Suppressor macrophage treated with lipopolysaccharide for 4 hours (primary cell): ENCODE measurements around the gene EFEMP2.

Source experiments
- DNase-seq: peaks from one replicate; pipeline ENCODE4 v3.0.0-alpha.2; 2020

EFEMP2 gene

GRCh38 chr11:65864706-65865471 lies 7.7 kb downstream of the EFEMP2 start:
- DNase-seq, result no peak

DNA sequence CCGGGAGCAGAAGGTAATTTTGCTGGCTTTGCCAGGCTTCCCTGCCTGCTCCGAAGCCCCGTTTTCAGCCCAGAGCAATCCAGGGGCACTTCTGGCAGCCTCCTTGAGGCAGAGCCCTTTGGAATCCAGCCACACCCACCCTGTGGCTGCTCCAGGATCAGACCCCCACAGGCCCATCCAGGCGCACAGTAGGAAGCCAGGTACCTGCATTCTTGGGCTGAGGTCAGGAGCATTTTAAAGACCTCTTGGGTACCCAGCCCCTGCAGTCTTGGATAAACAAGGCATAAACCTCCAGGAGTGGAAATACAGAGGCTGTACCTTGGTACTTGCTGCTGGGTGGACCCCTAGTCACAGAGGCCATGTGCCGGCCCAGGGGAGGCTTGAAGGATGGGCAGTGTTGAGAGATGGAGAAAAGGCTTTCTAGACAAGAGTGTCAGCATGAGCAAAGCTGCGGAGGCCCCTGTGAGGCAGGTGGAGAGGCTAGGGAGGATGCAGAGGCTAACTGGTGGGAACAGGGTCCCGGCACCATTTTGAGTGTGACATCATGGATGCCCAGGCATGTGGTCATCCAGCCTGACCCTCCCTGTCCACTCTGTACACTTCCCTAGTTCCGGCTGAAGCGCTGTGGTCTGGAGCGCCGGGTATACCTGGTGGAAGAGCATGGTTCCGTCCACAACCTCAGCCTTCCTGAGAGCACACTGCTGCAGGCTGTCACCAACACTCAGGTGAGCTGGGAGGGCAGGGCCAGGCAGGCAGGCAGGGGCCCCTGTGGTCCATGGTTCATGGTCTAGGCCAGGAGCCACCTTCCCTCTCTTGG lies 8.5 kb downstream of the EFEMP2 start:
- DNase-seq, result no peak

- no peak for DNase-seq
Measured at GRCh38 chr11:65862941-65863888, 9.4 kb downstream of the EFEMP2 start.

DNA sequence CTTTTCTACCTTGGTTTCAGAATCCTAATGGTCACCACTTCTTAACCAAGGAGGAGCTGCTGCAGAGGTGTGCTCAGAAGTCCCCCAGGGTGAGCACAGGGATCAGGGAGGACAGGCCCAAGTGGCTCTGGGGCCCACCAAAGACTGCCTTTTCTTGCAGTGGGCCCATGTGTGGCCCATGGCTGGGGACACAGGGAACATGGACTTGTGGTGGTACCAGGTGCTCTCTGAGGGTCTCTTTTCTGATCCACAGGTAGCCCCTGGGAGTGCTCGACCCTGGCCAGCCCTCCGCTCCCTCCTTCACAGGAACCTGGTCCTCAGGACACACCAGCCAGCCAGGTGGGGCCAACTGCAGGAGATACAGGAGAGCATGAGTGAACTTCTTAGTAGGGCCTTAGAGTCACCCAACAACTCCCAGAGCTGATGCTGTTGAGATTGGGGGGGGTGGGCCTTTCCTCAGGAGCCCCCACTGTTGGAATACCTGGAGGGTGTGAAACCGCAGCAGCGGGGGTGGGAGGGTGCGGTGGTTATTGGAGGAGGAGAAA lies 10.3 kb downstream of the EFEMP2 start:
- DNase-seq, result no peak

GRCh38 chr11:65861533-65862183 lies 10.9 kb downstream of the EFEMP2 start:
- DNase-seq, result no peak

- DNase-seq, result no peak
Measured at GRCh38 chr11:65861165-65861505, 11.5 kb downstream of the EFEMP2 start.

- DNase-seq, result peak; percentile 95
Measured at GRCh38 chr11:65860278-65861164, 12.1 kb downstream of the EFEMP2 start, which contains the start of gene MUS81. Gene MUS81 (plus strand): TSS chr11:65860433. CDS start chr11:65860754, 321 bp downstream.

- peak; percentile 14 for DNase-seq
Measured at GRCh38 chr11:65859812-65860277, 12.8 kb downstream of the EFEMP2 start.

DNA sequence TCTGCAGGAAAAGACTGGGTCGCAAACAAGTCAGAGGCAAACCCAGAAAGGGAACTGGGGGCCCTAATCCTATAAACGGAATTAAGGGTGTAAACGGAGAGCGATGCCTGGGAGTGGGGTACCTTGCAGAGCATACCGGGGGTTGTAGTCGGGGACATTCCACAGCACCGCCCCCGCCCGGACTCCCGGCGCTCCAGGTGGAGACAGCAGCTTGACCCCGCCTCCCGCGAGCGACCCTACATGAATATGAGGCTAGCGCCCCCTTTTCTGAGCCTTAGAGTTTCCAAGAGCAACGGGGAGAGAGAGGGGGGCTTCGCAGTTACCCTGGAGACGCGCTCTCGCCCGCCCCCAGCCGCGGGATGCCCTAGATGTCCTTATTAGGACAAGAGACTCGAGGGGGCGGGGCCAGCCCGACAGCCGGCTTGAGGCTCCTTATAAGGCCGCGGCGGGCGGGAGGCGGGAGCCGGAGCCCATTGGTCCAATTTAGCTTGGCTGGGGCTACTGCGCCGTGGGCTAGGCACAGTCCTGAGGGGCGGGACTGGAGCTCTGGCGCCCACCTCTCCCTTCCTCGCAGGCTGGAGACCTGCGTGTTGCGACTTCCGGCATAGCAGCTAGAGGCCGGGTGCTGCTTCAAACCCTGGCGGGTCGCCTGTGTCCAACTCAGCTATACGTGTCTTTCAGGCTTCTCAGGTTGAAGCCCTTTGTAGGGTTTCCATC lies 13.3 kb downstream of the EFEMP2 start:
- peak; percentile 98 for DNase-seq

- DNase-seq, result no peak
Measured at GRCh38 chr11:65858681-65859087, 13.9 kb downstream of the EFEMP2 start.

DNA sequence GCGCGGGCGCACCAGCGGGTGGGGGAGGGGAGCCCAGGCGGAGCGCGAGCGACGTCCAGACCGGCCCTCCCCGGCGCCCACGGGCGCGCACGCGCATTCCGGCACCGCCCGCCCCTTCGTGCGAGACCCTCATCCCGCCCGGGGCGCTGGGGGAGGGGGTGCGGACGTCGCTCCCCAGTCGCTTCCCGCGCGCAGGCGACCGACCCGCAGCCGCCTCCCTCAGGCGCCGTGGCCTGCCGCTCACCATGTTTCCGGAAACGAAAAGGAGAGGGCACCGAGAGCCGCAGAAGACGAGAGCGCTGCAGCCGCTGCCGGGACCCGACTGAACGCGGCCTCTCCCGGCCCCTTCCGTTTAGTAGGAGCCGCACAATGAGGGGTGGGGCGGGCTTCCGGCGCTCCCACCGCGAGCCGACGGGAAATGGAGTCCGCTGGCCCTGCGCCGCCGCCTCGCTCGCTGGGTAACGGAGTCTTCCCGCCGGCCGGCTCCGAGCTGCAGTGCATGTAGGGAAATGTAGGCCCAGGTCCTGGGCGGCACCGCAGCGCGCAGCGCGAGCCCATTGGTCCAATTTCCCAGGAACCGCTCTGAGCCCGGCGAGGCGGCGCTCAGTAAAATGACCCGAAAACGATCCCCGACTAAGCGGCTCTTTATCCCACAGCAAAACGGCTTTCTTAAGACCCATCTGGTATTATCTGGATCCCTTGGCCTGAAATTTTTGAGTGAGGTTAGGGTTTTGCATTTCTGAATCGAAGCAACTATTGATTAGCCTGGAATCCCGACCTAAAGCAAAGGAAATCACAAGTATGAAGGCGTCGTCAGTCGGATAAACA lies 14.5 kb downstream of the EFEMP2 start, which contains the start of gene CFL1:
CFL1 (minus strand) TSS at position 328 of the 828 bp plus-strand sequence; CDS start at position 247, 81 bp downstream.
- peak; percentile 99 for DNase-seq

DNA sequence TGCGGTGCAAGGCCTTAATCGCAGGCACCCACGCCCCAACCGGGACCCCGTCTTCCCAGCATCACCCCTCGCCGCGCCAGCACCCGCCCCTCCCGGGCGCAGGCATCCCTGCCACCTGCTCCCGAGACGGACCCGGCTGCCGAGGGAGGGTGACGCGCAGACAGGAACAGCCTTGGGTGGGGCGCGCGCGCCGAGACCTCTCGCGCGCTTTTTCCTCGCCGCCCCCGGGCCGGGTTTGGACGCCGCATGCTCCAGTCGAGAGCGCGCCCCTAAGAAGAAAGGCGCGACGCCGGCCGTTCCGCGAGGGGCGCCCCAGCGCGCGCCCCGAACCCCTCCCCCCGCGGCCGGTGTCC lies 15.1 kb downstream of the EFEMP2 start:
- DNase-seq, result no peak

- DNase-seq, result peak; percentile 92
Measured at GRCh38 chr11:65856689-65857499, 15.7 kb downstream of the EFEMP2 start.

- DNase-seq, result no peak
Measured at GRCh38 chr11:65855927-65856363, 16.7 kb downstream of the EFEMP2 start.

GRCh38 chr11:65854852-65855837 lies 17.5 kb downstream of the EFEMP2 start:
- DNase-seq, result no peak

DNA sequence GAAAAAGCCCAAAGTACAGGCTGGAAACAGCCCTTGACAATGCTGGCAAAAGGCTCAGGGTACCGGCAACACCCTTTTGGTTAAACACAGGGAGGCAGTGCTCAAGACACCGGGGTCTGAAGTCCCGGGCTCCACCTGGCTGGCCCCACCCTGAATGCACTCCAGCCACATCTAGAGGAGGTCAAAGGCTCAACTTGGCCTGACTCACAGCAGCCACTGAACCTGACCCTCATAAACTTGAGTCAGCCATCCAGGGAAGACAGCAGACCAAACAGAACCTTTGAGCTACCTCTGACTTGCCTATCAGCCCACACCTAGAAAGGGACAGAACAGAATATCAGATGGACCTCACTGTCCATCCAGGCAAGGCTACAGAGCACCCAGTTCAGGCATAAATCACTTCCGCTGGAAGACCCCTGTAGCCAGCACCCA lies 18.4 kb downstream of the EFEMP2 start:
- DNase-seq, result no peak
